ENCODE data around the gene STARD10.

DNA sequence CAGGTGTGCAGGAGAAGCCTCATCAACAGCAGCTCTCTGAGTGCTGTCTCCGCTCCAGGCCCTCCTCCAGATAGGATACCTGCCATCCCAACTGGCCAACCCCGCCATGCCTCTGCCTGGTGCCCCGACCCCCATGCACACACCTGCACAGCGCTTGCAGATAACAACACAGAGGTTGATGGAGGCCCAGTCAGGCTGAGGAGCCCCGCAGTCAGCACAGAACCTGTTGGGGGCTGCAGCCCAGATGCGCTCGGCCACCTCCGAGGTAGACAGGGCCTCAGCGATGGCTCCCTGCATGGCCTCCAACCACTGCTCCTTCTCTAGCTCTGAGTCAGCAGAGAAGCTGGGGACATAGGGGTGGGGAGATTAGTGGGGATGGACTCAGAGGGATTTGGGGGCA lies 86.8 kb downstream of the STARD10 start:
- TF ChIP-seq POLR2A (IDR thresholded peaks at IDR 0.05), result no peak
- TF ChIP-seq, protein P1, sequence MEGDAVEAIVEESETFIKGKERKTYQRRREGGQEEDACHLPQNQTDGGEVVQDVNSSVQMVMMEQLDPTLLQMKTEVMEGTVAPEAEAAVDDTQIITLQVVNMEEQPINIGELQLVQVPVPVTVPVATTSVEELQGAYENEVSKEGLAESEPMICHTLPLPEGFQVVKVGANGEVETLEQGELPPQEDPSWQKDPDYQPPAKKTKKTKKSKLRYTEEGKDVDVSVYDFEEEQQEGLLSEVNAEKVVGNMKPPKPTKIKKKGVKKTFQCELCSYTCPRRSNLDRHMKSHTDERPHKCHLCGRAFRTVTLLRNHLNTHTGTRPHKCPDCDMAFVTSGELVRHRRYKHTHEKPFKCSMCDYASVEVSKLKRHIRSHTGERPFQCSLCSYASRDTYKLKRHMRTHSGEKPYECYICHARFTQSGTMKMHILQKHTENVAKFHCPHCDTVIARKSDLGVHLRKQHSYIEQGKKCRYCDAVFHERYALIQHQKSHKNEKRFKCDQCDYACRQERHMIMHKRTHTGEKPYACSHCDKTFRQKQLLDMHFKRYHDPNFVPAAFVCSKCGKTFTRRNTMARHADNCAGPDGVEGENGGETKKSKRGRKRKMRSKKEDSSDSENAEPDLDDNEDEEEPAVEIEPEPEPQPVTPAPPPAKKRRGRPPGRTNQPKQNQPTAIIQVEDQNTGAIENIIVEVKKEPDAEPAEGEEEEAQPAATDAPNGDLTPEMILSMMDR (IDR thresholded peaks at IDR 0.05), result no peak
